Measurements from ENCODE around the gene HNRNPF.
"Not testable (repeated sequence)": the region's sequence is repeated elsewhere in the genome, so short reads cannot be mapped to it uniquely, and the experiment has no call there.

Gene HNRNPF

GRCh38 chr10:43396061-43396927 lies 12.7 kb downstream of the HNRNPF start:
- peak; percentile 72 for DNase-seq

- DNase-seq, result no peak
Observed at GRCh38 chr10:43395571-43396060, 13.4 kb downstream of the HNRNPF start.

GRCh38 chr10:43394868-43395267 lies 14.1 kb downstream of the HNRNPF start:
- DNase-seq, result no peak

GRCh38 chr10:43393606-43394360 lies 15.2 kb downstream of the HNRNPF start:
- no peak for DNase-seq

DNA sequence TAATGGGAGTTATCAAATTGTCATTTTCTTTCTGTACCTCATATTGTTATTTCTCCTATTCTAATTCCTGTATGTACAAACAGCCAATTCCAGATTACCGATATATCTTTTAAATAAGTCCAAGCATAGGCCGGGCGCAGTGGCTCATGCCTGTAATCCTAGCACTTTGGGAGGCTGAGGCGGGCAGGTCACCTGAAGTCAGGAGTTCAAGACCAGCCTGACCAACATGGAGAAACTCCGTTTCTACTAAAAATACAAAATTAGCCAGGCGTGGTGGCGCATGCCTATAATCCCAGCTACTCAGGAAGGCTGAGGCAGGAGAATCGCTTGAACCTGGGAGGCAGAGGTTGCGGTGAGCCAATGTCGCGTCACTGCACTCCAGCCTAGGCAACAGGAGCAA lies 15.8 kb downstream of the HNRNPF start:
- DNase-seq, result not testable (repeated sequence)

DNA sequence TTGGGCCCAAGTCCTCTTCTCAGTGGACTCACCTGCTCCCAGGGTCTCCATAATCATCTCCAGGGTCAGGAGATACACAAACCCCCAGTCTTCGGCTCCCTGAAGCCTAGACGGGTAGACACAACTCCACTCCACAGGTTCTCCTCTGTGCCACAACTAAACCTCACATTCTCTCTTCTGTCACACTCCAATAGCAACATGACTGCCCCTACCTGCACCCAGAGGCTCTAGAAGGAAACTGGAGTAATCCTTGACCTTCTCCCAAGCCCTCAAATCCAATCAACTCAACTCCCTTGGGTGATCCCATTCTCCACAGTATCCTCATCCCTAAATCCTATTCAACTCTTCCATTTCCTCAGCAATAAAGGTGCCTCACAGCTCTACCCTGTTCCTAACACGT lies 16.2 kb downstream of the HNRNPF start:
- no peak for DNase-seq

DNA sequence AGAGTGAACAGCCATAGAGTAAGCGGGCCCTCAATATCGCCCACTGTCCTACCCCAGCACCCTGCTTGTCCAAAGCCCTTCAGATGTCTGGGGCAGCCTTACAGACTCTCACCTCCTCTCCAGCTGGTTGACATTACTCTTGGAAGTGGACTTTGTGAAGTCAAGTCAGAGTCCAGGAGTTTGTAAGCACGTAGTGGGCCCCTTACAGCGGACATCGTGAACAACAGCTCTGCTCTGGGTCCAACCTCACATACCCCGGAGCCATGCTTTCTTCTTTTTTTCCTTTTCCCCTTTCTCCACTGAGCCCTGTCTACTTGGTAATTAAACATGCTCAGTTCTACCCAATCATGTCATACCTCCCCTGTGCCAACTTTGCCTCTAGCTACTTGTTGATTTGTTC lies 17.5 kb downstream of the HNRNPF start:
- no peak for DNase-seq

DNA sequence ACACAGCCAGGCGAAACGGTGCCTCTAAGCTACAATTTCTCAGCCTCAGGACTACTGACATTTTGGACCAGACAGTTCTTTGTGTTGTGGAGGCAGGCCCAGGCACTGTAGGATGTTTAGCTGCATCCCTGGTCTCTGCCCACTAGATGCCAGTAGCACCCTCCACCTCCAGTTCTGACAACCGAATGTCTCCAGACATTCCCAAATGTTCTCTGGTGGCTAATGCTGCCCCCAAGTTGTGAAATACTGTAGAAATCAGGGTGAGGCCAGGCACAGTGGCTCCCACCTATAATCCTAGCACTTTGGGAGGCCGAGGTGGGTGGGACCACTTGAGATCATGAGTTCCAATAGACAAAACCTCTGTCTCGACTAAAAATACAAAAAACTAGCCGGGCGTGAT lies 18.2 kb downstream of the HNRNPF start:
- DNase-seq, result peak; percentile 46

GRCh38 chr10:43390333-43390732 lies 18.7 kb downstream of the HNRNPF start:
- no peak for DNase-seq

- no peak for DNase-seq
Observed at GRCh38 chr10:43389867-43390266, 19.1 kb downstream of the HNRNPF start.

DNA sequence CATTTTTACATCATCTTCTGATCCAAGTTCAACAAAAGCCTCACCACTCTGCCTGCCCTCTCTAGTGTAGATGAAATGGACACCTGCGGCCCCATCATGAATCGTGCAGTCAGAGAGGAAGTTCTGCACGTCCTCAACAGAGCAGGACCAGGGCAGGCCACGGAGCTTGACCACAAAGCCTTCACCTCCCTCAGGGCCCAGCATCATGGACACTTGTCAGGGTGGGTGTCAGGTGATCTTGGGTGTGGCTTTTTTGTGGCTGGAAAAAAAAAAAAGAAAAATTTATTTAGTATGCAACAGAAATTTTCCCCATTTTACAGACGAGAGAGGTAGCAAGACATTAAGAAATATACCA lies 21.3 kb downstream of the HNRNPF start:
- DNase-seq, result no peak

DNA sequence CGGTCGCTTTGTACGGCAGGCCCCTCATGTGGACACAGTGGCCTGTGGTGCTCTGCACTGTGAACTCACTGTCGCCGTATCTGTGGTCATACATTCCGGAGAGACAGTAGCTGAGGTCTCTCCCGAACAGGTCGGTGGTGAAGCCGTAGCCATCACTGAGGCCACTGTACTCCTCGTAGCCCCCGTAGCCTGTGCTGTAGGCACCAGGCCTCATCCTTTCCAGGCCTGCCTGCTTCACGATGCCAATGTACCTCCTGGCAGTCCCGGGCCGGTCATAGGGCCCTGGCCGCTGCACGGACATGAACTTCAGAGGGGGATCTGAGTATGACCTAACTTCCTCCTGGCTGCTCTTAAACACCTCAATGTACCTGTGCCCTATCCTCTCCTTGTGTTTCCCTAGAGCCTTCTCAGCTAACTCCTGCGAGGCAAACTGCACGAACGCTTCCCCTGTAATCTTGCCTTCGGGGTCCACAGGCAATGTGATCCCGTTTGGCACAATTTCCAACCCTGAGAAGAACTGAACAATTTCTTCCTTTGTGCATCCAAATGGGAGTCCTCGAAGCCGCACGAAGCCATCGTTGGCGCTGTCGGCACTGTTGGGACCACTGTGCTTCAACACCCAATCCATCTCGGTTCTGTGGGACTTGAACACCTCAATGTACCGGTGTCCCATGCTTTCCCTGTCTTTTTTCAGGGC lies 21.9 kb downstream of the HNRNPF start:
- no peak for DNase-seq

- no peak for DNase-seq
Observed at GRCh38 chr10:43386549-43386948, 22.4 kb downstream of the HNRNPF start.

- no peak for DNase-seq
Observed at GRCh38 chr10:43385412-43386004, 23.5 kb downstream of the HNRNPF start.

GRCh38 chr10:43384252-43385221 lies 24.4 kb downstream of the HNRNPF start:
- no peak for DNase-seq

DNA sequence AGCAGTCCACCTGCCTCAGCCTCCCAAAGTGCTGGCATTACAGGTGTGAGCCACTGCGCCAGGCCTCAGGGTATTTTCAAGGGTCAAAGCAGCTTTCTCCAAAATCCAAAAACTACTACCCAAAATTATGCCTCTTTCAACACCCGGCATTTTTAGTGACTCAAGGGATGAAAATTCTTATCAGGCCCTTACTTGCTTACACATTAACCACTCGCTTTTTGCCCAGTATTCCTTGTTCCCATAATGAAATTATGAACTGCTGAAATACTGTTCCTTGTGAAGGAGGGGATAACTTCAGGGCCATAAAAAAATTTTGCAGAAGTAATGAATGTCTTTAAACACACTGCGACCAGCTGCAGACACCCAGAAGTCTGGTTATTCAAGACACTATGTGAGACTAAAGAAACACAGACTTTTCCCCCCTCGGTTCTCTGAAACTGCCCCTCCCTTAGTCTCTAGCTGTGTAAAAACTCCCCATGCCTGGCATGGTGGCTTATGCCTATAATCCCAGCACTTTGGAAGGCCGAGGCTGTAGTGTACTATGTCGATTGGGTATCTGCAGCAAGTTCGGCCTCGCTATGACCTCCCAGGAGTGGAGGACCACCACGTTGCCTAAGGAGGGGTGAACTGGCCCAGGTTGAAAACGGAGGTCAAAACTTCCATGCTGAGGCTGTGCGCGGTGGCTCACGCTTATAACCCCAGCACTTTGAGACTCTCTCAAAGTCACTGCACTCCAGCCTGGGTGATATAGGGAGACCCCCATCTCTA lies 25.6 kb downstream of the HNRNPF start:
- no peak for DNase-seq

GRCh38 chr10:43380610-43381222 lies 28.3 kb downstream of the HNRNPF start:
- peak; percentile 40 for DNase-seq

GRCh38 chr10:43377424-43377883 lies 31.5 kb downstream of the HNRNPF start:
- no peak for DNase-seq

DNA sequence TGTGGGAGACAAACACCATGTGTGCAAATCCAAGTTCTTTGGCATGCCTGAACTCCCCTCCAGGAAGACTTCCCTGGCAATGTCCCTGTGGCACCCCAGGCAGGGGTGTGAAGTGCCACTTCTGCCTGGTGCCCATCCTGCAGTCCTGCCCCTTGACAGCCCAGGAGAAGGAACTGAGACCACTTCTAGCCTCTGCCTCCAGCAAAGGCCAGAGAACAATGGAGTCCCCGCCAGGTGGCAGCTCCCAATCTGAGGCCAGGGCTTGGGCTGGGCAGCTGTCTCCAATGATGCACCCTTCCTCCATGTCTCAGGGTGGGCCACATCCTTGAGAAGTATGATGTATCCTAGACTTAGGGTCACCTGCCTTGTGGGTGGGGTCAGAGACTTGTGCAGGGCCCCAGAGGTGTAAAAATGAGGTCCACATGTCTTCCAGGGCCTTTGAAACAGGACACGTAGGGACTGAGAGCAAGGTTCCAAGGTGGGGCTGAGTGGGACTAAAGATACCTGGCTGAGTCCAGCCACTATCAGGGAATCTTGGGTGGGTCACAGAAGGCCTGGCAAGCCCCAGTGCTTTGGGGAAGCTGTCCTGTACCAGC lies 32.1 kb downstream of the HNRNPF start:
- DNase-seq, result no peak

Measured in fibroblast of skin of back (primary cell).